ENCODE results near the gene MACC1. TPM values are rescaled to one million over a fixed set of nuclear protein-coding genes. Genes with fewer than 3 reads are reported as not detected.

MACC1 gene
- total and polyA plus RNA-seq, 9 of the 15 experiments (the other 6 are each of a cell fraction or from before 2014, with no cell fraction given), result 5.9 to 30.2 (median 10.4) TPM

DNA sequence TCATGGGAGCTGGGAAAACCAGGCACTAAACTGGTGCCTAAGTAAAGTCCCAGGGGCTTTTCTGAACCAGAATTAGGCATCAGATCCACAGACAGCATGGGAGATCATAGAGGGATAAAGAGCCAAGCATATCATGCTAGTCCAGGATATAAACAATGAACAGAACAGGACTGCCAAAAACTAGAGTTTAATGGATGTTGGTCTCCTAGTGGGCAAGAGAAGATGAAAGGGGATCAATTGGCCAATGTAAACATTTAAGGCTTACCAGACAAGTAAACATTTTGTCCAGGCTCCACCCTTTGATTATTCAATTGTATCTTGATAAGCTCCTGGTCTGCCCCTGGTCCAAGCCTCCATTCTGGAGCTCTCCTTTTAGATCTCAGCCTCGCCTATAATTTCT, 18.9 kb downstream of the MACC1 start:
- ChIA-PET POLR2A (interaction anchor here (1.2 to 1.7 kb wide), 4 partner anchors 9 to 23 kb away, joined by 4 to 7 read pairs (median 4); no protein-coding TSS in a partner anchor), CTCF (ENCODE audit: low intra/inter-chr PET ratio) (interaction anchor here (0.7 kb wide), 1 partner anchor 489 kb away, joined by 3 read pairs; no protein-coding TSS in a partner anchor)
- H3K9ac ChIP-seq (ENCODE audit: insufficient read depth in 1 of 2, low read depth in 2 of 2, low read length in 2 of 2), result no peak overlapping the region
- peaks cover 10% of the 10 kb centered on the region for H3K36me3 ChIP-seq (ENCODE audit: control insufficient read depth, insufficient read depth, low read length)
- H3K27me3 ChIP-seq (ENCODE audit: control insufficient read depth in 2 of 2, insufficient read depth in 2 of 2, low read length in 2 of 2), result no peaks in the 10 kb centered on the region
- H3K4me1 ChIP-seq (replicated peaks in 1 of 2; ENCODE audit: control insufficient read depth in 2 of 2, insufficient read depth in 2 of 2, low read length in 2 of 2), result peaks cover 0 to 42% of the 10 kb centered on the region in 2 experiments; a peak in 4 of 5 replicates
- no TSS peak for BruUV-seq (replicated peaks)
- H4K20me1 ChIP-seq (replicated peaks; ENCODE audit: control insufficient read depth, insufficient read depth, low read length), result no peaks in the 10 kb centered on the region
- in situ Hi-C loops (cut with MboI) (no loop called here), intact Hi-C loops (cut with micrococcal nuclease) (loop anchor here (5.0 kb wide), 1 partner anchor 109 kb away; no protein-coding TSS in a partner anchor)
- DNase-seq (ENCODE audit: extremely low read depth in 1 of 4, low spot score in 3 of 4) (no peak), ATAC-seq (no peak), FAIRE-seq (no peak)
- no peak overlapping the region for H3K4me3 ChIP-seq
- no peak overlapping the region for H3K4me2 ChIP-seq (ENCODE audit: insufficient read depth, low read length)
- peaks cover 32% of the 10 kb centered on the region for H3K79me2 ChIP-seq (ENCODE audit: control insufficient read depth, insufficient read depth, low read length)
- H3K9me1 ChIP-seq (ENCODE audit: control insufficient read depth, insufficient read depth, low read length), result no peaks in the 10 kb centered on the region
- TF ChIP-seq MCM2 (IDR thresholded peaks at IDR 0.05; ENCODE audit: low read depth) (no peak), CREM (IDR thresholded peaks at IDR 0.05; ENCODE audit: low read depth) (no peak), HCFC1 (IDR thresholded peaks at IDR 0.05; ENCODE audit: low read depth, low read length) (no peak), ZBTB12 (CRISPR knock-in tag; IDR thresholded peaks at IDR 0.05) (no peak), SP2 (IDR thresholded peaks at IDR 0.05; ENCODE audit: extremely low read depth, low read depth, low read length, poor library complexity, severe bottlenecking) (no peak), ZNF232 (CRISPR knock-in tag; IDR thresholded peaks at IDR 0.05) (no peak), ZBTB7A (IDR thresholded peaks at IDR 0.05; ENCODE audit: borderline replicate concordance, control insufficient read depth, low read depth, low read length) (no peak), ILF3 (IDR thresholded peaks at IDR 0.05; ENCODE audit: borderline replicate concordance) (no peak), CBX3 (IDR thresholded peaks at IDR 0.05; ENCODE audit: borderline replicate concordance in 1 of 2, low read length in 2 of 2) (no peak), ZC3H8 (IDR thresholded peaks at IDR 0.05) (no peak), ZNF311 (CRISPR knock-in tag; IDR thresholded peaks at IDR 0.05) (no peak)
- TF ChIP-seq, protein P1, sequence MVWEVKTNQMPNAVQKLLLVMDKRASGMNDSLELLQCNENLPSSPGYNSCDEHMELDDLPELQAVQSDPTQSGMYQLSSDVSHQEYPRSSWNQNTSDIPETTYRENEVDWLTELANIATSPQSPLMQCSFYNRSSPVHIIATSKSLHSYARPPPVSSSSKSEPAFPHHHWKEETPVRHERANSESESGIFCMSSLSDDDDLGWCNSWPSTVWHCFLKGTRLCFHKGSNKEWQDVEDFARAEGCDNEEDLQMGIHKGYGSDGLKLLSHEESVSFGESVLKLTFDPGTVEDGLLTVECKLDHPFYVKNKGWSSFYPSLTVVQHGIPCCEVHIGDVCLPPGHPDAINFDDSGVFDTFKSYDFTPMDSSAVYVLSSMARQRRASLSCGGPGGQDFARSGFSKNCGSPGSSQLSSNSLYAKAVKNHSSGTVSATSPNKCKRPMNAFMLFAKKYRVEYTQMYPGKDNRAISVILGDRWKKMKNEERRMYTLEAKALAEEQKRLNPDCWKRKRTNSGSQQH (CRISPR knock-in tag; IDR thresholded peaks at IDR 0.05), result no peak
- TF ChIP-seq, protein P2, sequence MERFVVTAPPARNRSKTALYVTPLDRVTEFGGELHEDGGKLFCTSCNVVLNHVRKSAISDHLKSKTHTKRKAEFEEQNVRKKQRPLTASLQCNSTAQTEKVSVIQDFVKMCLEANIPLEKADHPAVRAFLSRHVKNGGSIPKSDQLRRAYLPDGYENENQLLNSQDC (CRISPR knock-in tag; IDR thresholded peaks at IDR 0.05), result no peak
- TF ChIP-seq, protein P3, sequence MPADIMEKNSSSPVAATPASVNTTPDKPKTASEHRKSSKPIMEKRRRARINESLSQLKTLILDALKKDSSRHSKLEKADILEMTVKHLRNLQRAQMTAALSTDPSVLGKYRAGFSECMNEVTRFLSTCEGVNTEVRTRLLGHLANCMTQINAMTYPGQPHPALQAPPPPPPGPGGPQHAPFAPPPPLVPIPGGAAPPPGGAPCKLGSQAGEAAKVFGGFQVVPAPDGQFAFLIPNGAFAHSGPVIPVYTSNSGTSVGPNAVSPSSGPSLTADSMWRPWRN (IDR thresholded peaks at IDR 0.05; ENCODE audit: low read depth), result no peak
- TF ChIP-seq, protein P4, sequence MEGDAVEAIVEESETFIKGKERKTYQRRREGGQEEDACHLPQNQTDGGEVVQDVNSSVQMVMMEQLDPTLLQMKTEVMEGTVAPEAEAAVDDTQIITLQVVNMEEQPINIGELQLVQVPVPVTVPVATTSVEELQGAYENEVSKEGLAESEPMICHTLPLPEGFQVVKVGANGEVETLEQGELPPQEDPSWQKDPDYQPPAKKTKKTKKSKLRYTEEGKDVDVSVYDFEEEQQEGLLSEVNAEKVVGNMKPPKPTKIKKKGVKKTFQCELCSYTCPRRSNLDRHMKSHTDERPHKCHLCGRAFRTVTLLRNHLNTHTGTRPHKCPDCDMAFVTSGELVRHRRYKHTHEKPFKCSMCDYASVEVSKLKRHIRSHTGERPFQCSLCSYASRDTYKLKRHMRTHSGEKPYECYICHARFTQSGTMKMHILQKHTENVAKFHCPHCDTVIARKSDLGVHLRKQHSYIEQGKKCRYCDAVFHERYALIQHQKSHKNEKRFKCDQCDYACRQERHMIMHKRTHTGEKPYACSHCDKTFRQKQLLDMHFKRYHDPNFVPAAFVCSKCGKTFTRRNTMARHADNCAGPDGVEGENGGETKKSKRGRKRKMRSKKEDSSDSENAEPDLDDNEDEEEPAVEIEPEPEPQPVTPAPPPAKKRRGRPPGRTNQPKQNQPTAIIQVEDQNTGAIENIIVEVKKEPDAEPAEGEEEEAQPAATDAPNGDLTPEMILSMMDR (IDR thresholded peaks at IDR 0.05 in 2 of 3, conservative IDR thresholded peaks at IDR 0.05 in 1 of 3; ENCODE audit: insufficient read depth in 2 of 3, low read depth in 1 of 3, low read length in 3 of 3), result no peak; a peak in 1 of 6 replicates
- no peak overlapping the region for H3K27ac ChIP-seq (ENCODE audit: extremely low read depth, low read depth, low read length)
- H3K9me3 ChIP-seq (replicated peaks; ENCODE audit: control insufficient read depth, insufficient read depth, low read depth, low read length), result no peaks in the 10 kb centered on the region
- H2AFZ ChIP-seq (ENCODE audit: low read depth, low read length), result no peak overlapping the region
- WGBS (ENCODE audit: insufficient coverage, low coverage, missing lambda C conversion rate), result 25% methylated on average over 1 of the region's 1 CpG
